WI38 (cell line): ENCODE data around the gene ROCK1.

ENCODE experiments used
- H3K4me3 ChIP-seq: 2 replicates; pipeline ENCODE4 v1.5.1; 2011; ENCODE audit warnings: low read depth, mild to moderate bottlenecking, control low read depth, low read length
- CTCF ChIP-seq: IDR thresholded peaks from 2 replicates; pipeline ENCODE4 v1.5.1; 2012; ENCODE audit warnings: low read depth, mild to moderate bottlenecking, control low read depth, low read length

ROCK1 gene

GRCh38 chr18:21132398-21132918, 20.8 kb upstream of the ROCK1 start:
- no peak overlapping the region for H3K4me3 ChIP-seq
- TF ChIP-seq CTCF, result no peak

GRCh38 chr18:21131698-21132227, 20.1 kb upstream of the ROCK1 start:
- no peak for TF ChIP-seq CTCF

GRCh38 chr18:21129566-21130216, 18.1 kb upstream of the ROCK1 start:
- no peak overlapping the region for H3K4me3 ChIP-seq
- no peak for TF ChIP-seq CTCF

More at GRCh38 chr18:21131698-21132227, 20.1 kb upstream of the ROCK1 start:
- no peak overlapping the region for H3K4me3 ChIP-seq

GRCh38 chr18:21123290-21123926, 11.8 kb upstream of the ROCK1 start:
- TF ChIP-seq CTCF, result no peak
- H3K4me3 ChIP-seq, result no peak overlapping the region

- TF ChIP-seq CTCF, result no peak
- no peak overlapping the region for H3K4me3 ChIP-seq
These were observed 7.2 kb upstream of the ROCK1 start for GRCh38 chr18:21118806-21119205.

- TF ChIP-seq CTCF, result no peak
- H3K4me3 ChIP-seq, result no peak overlapping the region
These were observed 6.0 kb upstream of the ROCK1 start for GRCh38 chr18:21117409-21118131.
